HepG2 (cell line): ENCODE data around the gene TGFB2. TPM values are rescaled to one million over a fixed set of nuclear protein-coding genes. Genes with fewer than 3 reads are reported as not detected.

ENCODE experiments used
- ATAC-seq: fragments of 200-7000 bp; cut with Tn5 transposase; 3 replicates; pipeline ENCODE4 v1.9.1; 2020; ENCODE audit warnings: mild to moderate bottlenecking, moderate library complexity
- BruUV-seq: library from RNA; stranded (reverse); fragments of 400-500 nt; replicated peaks from 2 replicates; lab custom pipeline; 2021; lab: Mats Ljungman, UMichigan
- CTCF ChIA-PET: fragments of 300-600 bp; formaldehyde crosslinking; extraction: SDS; loops from one replicate; lab custom pipeline; 2021; ENCODE audit warnings: low total read pairs, inconsistent platforms, low intra/inter-chr PET ratio; lab: Yijun Ruan, JAX
- POLR2A ChIA-PET: fragments of 350-600 bp; sonication (Branson Sonifier 250); formaldehyde crosslinking; loops from one replicate; lab custom pipeline; 2020; ENCODE audit warnings: antibody characterized with exemption, inconsistent platforms; lab: Yijun Ruan, JAX
- DNase-seq: peaks from one replicate; pipeline ENCODE4 v3.0.0-alpha.2; 2015; ENCODE audit warnings: low spot score
- FAIRE-seq: peaks from 3 replicates; lab custom pipeline; 2011; peaks lifted over from hg19 to GRCh38; lab: Jason Lieb, UNC
- H2AFZ ChIP-seq: one replicate; pipeline ENCODE4 v1.6.1; 2011; ENCODE audit warnings: low read length, inconsistent platforms
- H3K27ac ChIP-seq: fragments of 300-600 bp; 3 replicates; pipeline ENCODE4 v1.8.0; 2011; ENCODE audit warnings: mixed run types, mild to moderate bottlenecking, mixed read lengths, low read length, inconsistent platforms; ENCODE audit not compliant: insufficient read depth; ENCODE audit errors: extremely low read length
- H3K27me3 ChIP-seq, 2 experiments: fragments of 200-600 bp in 1 of 2; 2 replicates in 1 of 2; 3 replicates in 1 of 2; pipeline versions ENCODE4 v1.6.0 to v1.8.0; 2011; ENCODE audit warnings: low read length in 2 of 2, mild to moderate bottlenecking in 2 of 2, moderate library complexity in 2 of 2, inconsistent platforms in 1 of 2; ENCODE audit not compliant: insufficient read depth in 2 of 2, control insufficient read depth in 1 of 2
- H3K36me3 ChIP-seq, 2 experiments: fragments of 200-600 bp in 1 of 2; replicated peaks in 1 of 2; 2 replicates in 1 of 2; 3 replicates in 1 of 2; pipeline versions ENCODE4 v1.5.1 to v1.8.0; 2011; ENCODE audit warnings: low read length in 2 of 2, inconsistent platforms in 1 of 2; ENCODE audit not compliant: insufficient read depth in 2 of 2, control insufficient read depth in 1 of 2
- H3K4me1 ChIP-seq: 2 replicates; pipeline ENCODE4 v1.5.1; 2012; ENCODE audit warnings: low read length, inconsistent platforms; ENCODE audit not compliant: insufficient read depth
- H3K4me2 ChIP-seq: 2 replicates; pipeline ENCODE4 v1.6.0; 2011; ENCODE audit warnings: low read depth, low read length, inconsistent platforms
- H3K4me3 ChIP-seq, 3 experiments: fragments of 200-600 bp in 1 of 3; sonication (generic), shearing (Covaris generic) in 1 of 3; replicated peaks in 1 of 3; 2 replicates each; pipeline ENCODE4 v1.5.1; 2011 to 2016; ENCODE audit warnings: low read length in 3 of 3, inconsistent platforms in 2 of 3, low read depth in 2 of 3, mild to moderate bottlenecking in 2 of 3, control low read depth in 1 of 3, mixed read lengths in 1 of 3; ENCODE audit not compliant: insufficient read depth in 1 of 3
- H3K79me2 ChIP-seq: one replicate; pipeline ENCODE4 v1.6.1; 2011; ENCODE audit warnings: low read length, inconsistent platforms; ENCODE audit not compliant: insufficient read depth
- H3K9ac ChIP-seq: 2 replicates; pipeline ENCODE4 v1.6.0; 2011; ENCODE audit warnings: mild to moderate bottlenecking, low read depth, low read length, inconsistent platforms; ENCODE audit not compliant: insufficient read depth
- H3K9me3 ChIP-seq: 2 replicates; pipeline ENCODE4 v1.5.1; 2012; ENCODE audit warnings: mild to moderate bottlenecking, low read length
- H4K20me1 ChIP-seq: 2 replicates; pipeline ENCODE4 v1.6.0; 2011; ENCODE audit warnings: inconsistent platforms, mild to moderate bottlenecking, low read length, moderate library complexity; ENCODE audit not compliant: insufficient read depth
- CCAR2 ChIP-seq: fragments of 200-400 bp; formaldehyde crosslinking; optimal IDR thresholded peaks from 2 replicates; pipeline ENCODE3; 2018; ENCODE audit warnings: low read depth, mild to moderate bottlenecking, low read length, moderate library complexity
- CENPT ChIP-seq: sonication (generic); formaldehyde crosslinking; IDR thresholded peaks from 2 replicates; pipeline ENCODE4 v1.8.0; 2022; ENCODE audit warnings: low read depth, mild to moderate bottlenecking, moderate library complexity, missing genetic modification reagents
- HMGA1 ChIP-seq: sonication (generic); formaldehyde crosslinking; conservative IDR thresholded peaks from 2 replicates; pipeline ENCODE4 v1.4.0; 2020; ENCODE audit warnings: missing genetic modification reagents
- MAFK ChIP-seq, 2 experiments: IDR thresholded peaks in 1 of 2; conservative IDR thresholded peaks in 1 of 2; 2 replicates each; pipeline ENCODE4 v1.6.1; 2011; ENCODE audit warnings: improper control_type of control experiment in 2 of 2, low read length in 2 of 2
- MLLT10 ChIP-seq: sonication (generic); formaldehyde crosslinking; IDR thresholded peaks from 2 replicates; pipeline ENCODE4 v1.4.0; 2020; ENCODE audit warnings: missing genetic modification reagents
- NR2F2 ChIP-seq: IDR thresholded peaks from 2 replicates; pipeline ENCODE4 v1.6.1; 2012; ENCODE audit warnings: low read depth, inconsistent platforms, borderline replicate concordance
- TOPORS ChIP-seq: sonication (generic); formaldehyde crosslinking; IDR thresholded peaks from 2 replicates; pipeline ENCODE4 v1.8.0; 2023; ENCODE audit warnings: mild to moderate bottlenecking, missing genetic modification reagents
- ZBTB38 ChIP-seq: sonication (generic); formaldehyde crosslinking; IDR thresholded peaks from 2 replicates; pipeline ENCODE4 v1.5.1; 2020; ENCODE audit warnings: mild to moderate bottlenecking, missing genetic modification reagents
- ZKSCAN8 ChIP-seq: IDR thresholded peaks from 2 replicates; pipeline ENCODE4 v1.6.1; 2016; ENCODE audit warnings: borderline replicate concordance, missing genetic modification reagents, missing compliant biosample characterization
- ZMYM2 ChIP-seq: sonication (generic); formaldehyde crosslinking; IDR thresholded peaks from 2 replicates; pipeline ENCODE4 v1.8.0; 2022; ENCODE audit warnings: mild to moderate bottlenecking, missing genetic modification reagents
- ZNF430 ChIP-seq: sonication (generic); formaldehyde crosslinking; IDR thresholded peaks from 2 replicates; pipeline ENCODE4 v1.9.0; 2021; ENCODE audit warnings: mild to moderate bottlenecking, missing genetic modification reagents
- WGBS: methylation state at CpG from one replicate; pipeline ENCODE4 v1.1.6; 2017; ENCODE audit warnings: low lambda C conversion rate; 5-methylcytosine and 5-hydroxymethylcytosine counted together
- in situ Hi-C: cut with HindIII; loops from 2 replicates; pipeline ENCODE4 v1.10.0; 2017; ENCODE audit warnings: low pct_unique_long_range_greater_than_20kb; ENCODE audit not compliant: extremely low pct_ligation_motif_present
- intact Hi-C: fragments of 100-400 bp; cut with micrococcal nuclease; formaldehyde crosslinking; loops from one replicate; pipeline ENCODE4 v1.10.0; 2022; ENCODE audit not compliant: unreplicated experiment
- polyA plus RNA-seq, 8 experiments: library from polyadenylated mRNA; depleted of rRNA in 3 of 8; stranded (reverse) in 7 of 8; unstranded in 1 of 8; fragments of >200 nt; fragmentation: Illumina TruSeq in 4 of 8; extraction: Trizol in 4 of 8; gene quantifications; 2 replicates each; pipeline versions ENCODE4 v1.2.1 to v1.2.3, GENCODE V29; 2011 to 2016; ENCODE audit warnings: low read depth in 4 of 8, missing spikeins in 1 of 8, mixed read lengths in 1 of 8; ENCODE audit not compliant: insufficient read depth in 1 of 8
- total RNA-seq, 5 experiments: library from RNA; depleted of rRNA; stranded (reverse); fragments of >200 nt; fragmentation: Illumina TruSeq; extraction: Trizol; gene quantifications; 2 replicates each; pipeline ENCODE4 v1.2.3, GENCODE V29; 2016; ENCODE audit warnings: low read depth in 1 of 5
- TF ChIP-seq, protein P1 (sequence below), 2 experiments: fragments of 450-650 bp in 1 of 2; sonication (generic) in 1 of 2; formaldehyde crosslinking in 1 of 2; IDR thresholded peaks; 2 replicates each; pipeline versions ENCODE4 v1.6.1 to v1.8.0; 2016 to 2022; ENCODE audit warnings: antibody characterized with exemption in 1 of 2, mild to moderate bottlenecking in 1 of 2, missing genetic modification reagents in 1 of 2
- TF ChIP-seq, protein P2 (sequence below): sonication (generic); formaldehyde crosslinking; IDR thresholded peaks from 2 replicates; pipeline ENCODE4 v1.4.0; 2020; ENCODE audit warnings: missing genetic modification reagents, borderline replicate concordance

The TGFB2 gene
- total and polyA plus RNA-seq, 2 of the 13 experiments (the other 11 are each of a cell fraction or from before 2014, with no cell fraction given), result 0.07 TPM; not detected in 1

DNA sequence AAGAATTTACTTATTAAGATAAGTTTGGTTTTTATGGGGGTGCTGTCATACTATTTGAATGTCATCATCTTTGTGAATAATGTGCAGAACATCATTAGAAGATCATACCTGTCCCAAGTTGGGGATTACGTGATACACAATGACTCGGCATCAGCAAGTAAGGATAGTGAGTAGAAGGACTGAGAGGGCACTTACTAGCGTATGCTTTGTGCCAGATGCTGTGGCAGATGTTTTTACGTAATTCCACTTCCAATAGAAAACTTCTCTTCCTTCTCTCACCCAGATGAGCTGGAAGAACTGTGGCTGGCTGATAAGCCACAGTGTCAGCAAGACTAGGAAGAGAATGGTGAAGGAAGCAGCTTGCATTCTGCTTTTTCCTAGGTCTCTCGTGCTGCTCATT is 28.1 kb upstream of the TGFB2 start:
- CTCF ChIA-PET, result no interaction called here
- TF ChIP-seq, protein P1, sequence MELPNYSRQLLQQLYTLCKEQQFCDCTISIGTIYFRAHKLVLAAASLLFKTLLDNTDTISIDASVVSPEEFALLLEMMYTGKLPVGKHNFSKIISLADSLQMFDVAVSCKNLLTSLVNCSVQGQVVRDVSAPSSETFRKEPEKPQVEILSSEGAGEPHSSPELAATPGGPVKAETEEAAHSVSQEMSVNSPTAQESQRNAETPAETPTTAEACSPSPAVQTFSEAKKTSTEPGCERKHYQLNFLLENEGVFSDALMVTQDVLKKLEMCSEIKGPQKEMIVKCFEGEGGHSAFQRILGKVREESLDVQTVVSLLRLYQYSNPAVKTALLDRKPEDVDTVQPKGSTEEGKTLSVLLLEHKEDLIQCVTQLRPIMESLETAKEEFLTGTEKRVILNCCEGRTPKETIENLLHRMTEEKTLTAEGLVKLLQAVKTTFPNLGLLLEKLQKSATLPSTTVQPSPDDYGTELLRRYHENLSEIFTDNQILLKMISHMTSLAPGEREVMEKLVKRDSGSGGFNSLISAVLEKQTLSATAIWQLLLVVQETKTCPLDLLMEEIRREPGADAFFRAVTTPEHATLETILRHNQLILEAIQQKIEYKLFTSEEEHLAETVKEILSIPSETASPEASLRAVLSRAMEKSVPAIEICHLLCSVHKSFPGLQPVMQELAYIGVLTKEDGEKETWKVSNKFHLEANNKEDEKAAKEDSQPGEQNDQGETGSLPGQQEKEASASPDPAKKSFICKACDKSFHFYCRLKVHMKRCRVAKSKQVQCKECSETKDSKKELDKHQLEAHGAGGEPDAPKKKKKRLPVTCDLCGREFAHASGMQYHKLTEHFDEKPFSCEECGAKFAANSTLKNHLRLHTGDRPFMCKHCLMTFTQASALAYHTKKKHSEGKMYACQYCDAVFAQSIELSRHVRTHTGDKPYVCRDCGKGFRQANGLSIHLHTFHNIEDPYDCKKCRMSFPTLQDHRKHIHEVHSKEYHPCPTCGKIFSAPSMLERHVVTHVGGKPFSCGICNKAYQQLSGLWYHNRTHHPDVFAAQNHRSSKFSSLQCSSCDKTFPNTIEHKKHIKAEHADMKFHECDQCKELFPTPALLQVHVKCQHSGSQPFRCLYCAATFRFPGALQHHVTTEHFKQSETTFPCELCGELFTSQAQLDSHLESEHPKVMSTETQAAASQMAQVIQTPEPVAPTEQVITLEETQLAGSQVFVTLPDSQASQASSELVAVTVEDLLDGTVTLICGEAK (IDR thresholded peaks at IDR 0.05), result no peak
- TF ChIP-seq, protein P1 (CRISPR knock-in tag; IDR thresholded peaks at IDR 0.05), result no peak
- TF ChIP-seq CCAR2 (no peak), ZKSCAN8 (CRISPR knock-in tag) (no peak), NR2F2 (no peak), MAFK (conservative IDR thresholded peaks at IDR 0.05 in 1 of 2, IDR thresholded peaks at IDR 0.05 in 1 of 2; ENCODE audit: low read length in 2 of 2) (no peak), ZNF430 (CRISPR knock-in tag) (no peak), MLLT10 (CRISPR knock-in tag) (no peak), CENPT (no peak), ZBTB38 (CRISPR knock-in tag) (no peak), ZMYM2 (CRISPR knock-in tag) (no peak), TOPORS (CRISPR knock-in tag) (no peak), HMGA1 (no peak)
- TF ChIP-seq, protein P2, sequence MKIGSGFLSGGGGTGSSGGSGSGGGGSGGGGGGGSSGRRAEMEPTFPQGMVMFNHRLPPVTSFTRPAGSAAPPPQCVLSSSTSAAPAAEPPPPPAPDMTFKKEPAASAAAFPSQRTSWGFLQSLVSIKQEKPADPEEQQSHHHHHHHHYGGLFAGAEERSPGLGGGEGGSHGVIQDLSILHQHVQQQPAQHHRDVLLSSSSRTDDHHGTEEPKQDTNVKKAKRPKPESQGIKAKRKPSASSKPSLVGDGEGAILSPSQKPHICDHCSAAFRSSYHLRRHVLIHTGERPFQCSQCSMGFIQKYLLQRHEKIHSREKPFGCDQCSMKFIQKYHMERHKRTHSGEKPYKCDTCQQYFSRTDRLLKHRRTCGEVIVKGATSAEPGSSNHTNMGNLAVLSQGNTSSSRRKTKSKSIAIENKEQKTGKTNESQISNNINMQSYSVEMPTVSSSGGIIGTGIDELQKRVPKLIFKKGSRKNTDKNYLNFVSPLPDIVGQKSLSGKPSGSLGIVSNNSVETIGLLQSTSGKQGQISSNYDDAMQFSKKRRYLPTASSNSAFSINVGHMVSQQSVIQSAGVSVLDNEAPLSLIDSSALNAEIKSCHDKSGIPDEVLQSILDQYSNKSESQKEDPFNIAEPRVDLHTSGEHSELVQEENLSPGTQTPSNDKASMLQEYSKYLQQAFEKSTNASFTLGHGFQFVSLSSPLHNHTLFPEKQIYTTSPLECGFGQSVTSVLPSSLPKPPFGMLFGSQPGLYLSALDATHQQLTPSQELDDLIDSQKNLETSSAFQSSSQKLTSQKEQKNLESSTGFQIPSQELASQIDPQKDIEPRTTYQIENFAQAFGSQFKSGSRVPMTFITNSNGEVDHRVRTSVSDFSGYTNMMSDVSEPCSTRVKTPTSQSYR, result no peak

More for the DNA sequence above, 28.1 kb upstream of the TGFB2 start:
- POLR2A ChIA-PET, result no interaction called here
- FAIRE-seq (no peak), ATAC-seq (no peak), DNase-seq (no peak)
- Histone ChIP-seq H3K36me3 (peaks cover 3 to 17% of the 10 kb centered on the region in 2 experiments; a peak in 2 of 5 replicates), H3K27me3 (no peaks in the 10 kb centered on the region), H3K9me3 (no peaks in the 10 kb centered on the region), H3K27ac (no peak overlapping the region), H3K9ac (no peak overlapping the region), H3K4me3 (no peak overlapping the region), H3K79me2 (no peaks in the 10 kb centered on the region), H3K4me2 (no peak overlapping the region), H3K4me1 (no peaks in the 10 kb centered on the region), H2AFZ (no peak overlapping the region), H4K20me1 (no peaks in the 10 kb centered on the region)
- in situ Hi-C loops, result no loop called here
- 95% methylated on average over 5 of the region's 5 CpGs for WGBS
- BruUV-seq, result no TSS peak
- intact Hi-C loops, result no loop called here
